SK-N-SH treated with all-trans-retinoic acid at 6 μM for 48 hours (cell line): ENCODE results near the gene SLFNL1.

Source experiments
- CREB5 ChIP-seq: fragments of 250-450 bp; sonication (Bioruptor Pico); IDR thresholded peaks from 2 replicates; pipeline ENCODE4 v1.5.1; 2020; ENCODE audit warnings: low read depth, mild to moderate bottlenecking, moderate library complexity
- CSDC2 ChIP-seq: fragments of 250-450 bp; sonication (Bioruptor Pico); IDR thresholded peaks from 2 replicates; pipeline ENCODE4 v1.5.0; 2020; ENCODE audit warnings: mild to moderate bottlenecking, moderate library complexity
- ESRRG ChIP-seq: fragments of 250-450 bp; sonication (Bioruptor Pico); IDR thresholded peaks from 2 replicates; pipeline ENCODE4 v1.6.1; 2021; ENCODE audit warnings: mild to moderate bottlenecking
- TOX ChIP-seq: fragments of 250-450 bp; sonication (Bioruptor Pico); IDR thresholded peaks from 2 replicates; pipeline ENCODE4 v1.8.0; 2021; ENCODE audit warnings: mild to moderate bottlenecking, moderate library complexity, borderline replicate concordance
- ZFP30 ChIP-seq: fragments of 450-650 bp; formaldehyde crosslinking; IDR thresholded peaks from 2 replicates; pipeline ENCODE4 v1.5.0; 2022; ENCODE audit warnings: mild to moderate bottlenecking, moderate library complexity

GRCh38 chr1:41003127-41003639 lies 18.3 kb downstream of the SLFNL1 start:
- TF ChIP-seq ESRRG (CRISPR knock-in tag) (no peak), CREB5 (no peak), ZFP30 (CRISPR knock-in tag) (no peak), TOX (CRISPR knock-in tag) (no peak), CSDC2 (CRISPR knock-in tag) (no peak)
